Measurements from ENCODE around the gene SFMBT2.

DNA sequence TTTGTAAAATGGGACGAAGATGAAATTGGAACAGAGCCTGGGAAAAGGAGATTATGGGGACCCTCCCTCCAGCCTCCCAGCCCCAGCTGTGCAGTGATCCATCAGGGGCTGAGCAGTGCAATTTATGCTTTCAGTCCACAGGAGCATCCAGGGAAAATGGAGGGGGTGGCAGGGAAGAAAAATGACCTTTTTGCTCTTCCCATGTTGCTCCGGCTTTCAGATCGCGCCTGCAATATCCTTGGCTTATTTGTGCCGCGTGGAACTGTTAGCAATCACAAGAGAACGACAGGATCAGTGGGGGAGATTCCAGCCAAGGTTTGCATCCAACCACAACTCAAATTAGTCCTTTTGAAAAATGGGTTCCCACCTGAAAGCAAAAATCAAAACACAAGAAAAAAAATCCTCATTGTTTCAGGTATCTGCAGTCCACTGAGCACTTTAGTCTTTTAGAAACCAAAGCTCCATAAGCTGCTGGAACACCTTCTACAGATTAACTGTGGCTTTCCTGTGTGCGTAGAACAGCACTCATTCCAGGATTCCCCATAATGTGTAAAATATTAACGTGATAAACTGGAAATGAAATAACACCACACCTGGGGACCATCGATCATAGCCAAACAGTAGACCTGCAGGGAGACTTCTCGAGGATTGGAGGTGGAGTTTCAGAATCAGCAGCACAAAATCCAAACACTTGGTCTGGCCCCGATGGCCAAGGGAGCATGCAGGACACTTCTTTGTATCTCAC, 30.7 kb upstream of the SFMBT2 start:
- TF ChIP-seq, protein P1, sequence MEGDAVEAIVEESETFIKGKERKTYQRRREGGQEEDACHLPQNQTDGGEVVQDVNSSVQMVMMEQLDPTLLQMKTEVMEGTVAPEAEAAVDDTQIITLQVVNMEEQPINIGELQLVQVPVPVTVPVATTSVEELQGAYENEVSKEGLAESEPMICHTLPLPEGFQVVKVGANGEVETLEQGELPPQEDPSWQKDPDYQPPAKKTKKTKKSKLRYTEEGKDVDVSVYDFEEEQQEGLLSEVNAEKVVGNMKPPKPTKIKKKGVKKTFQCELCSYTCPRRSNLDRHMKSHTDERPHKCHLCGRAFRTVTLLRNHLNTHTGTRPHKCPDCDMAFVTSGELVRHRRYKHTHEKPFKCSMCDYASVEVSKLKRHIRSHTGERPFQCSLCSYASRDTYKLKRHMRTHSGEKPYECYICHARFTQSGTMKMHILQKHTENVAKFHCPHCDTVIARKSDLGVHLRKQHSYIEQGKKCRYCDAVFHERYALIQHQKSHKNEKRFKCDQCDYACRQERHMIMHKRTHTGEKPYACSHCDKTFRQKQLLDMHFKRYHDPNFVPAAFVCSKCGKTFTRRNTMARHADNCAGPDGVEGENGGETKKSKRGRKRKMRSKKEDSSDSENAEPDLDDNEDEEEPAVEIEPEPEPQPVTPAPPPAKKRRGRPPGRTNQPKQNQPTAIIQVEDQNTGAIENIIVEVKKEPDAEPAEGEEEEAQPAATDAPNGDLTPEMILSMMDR (IDR thresholded peaks at IDR 0.05): no peak
- no peak for TF ChIP-seq ZFX (IDR thresholded peaks at IDR 0.05; ENCODE audit: borderline replicate concordance)
